Endothelial cell of umbilical vein (primary cell): ENCODE results near the gene PLCH1.

ENCODE experiments used
- EZH2 ChIP-seq: IDR thresholded peaks from 2 replicates; pipeline ENCODE4 v1.6.1; 2012; ENCODE audit warnings: borderline replicate concordance, low read depth, mild to moderate bottlenecking, moderate library complexity, low read length, inconsistent platforms; ENCODE audit not compliant: severe bottlenecking
- TF ChIP-seq, protein P1 (sequence below), 2 donors: IDR thresholded peaks; 1 replicate in 1 of 2; 2 replicates in 1 of 2; pipeline ENCODE4 v1.5.1; 2011; ENCODE audit warnings: low read length in 2 of 2, mild to moderate bottlenecking in 2 of 2, moderate library complexity in 2 of 2, control low read depth in 1 of 2, inconsistent platforms in 1 of 2, low read depth in 1 of 2; ENCODE audit not compliant: insufficient read depth in 1 of 2; ENCODE audit errors: extremely low read depth in 1 of 2

DNA sequence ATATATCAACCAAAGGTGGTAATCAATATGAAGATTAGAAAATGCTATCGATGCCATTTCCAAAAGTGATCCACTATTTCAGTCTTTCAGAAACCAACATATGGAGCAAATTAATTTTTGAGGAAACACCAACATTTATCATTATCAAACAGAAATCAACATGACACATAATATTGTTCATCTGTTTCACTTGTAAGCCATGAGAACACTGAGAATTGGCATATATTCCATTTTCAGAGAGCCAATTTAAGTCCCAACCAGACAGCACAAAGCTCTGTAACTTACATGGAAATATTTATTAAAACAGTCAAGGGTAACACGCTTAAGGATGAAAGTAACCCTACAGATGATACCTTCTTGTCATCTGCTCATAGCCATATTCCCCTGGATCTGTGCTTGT, 413.8 kb downstream of the PLCH1 start:
- TF ChIP-seq, protein P1, sequence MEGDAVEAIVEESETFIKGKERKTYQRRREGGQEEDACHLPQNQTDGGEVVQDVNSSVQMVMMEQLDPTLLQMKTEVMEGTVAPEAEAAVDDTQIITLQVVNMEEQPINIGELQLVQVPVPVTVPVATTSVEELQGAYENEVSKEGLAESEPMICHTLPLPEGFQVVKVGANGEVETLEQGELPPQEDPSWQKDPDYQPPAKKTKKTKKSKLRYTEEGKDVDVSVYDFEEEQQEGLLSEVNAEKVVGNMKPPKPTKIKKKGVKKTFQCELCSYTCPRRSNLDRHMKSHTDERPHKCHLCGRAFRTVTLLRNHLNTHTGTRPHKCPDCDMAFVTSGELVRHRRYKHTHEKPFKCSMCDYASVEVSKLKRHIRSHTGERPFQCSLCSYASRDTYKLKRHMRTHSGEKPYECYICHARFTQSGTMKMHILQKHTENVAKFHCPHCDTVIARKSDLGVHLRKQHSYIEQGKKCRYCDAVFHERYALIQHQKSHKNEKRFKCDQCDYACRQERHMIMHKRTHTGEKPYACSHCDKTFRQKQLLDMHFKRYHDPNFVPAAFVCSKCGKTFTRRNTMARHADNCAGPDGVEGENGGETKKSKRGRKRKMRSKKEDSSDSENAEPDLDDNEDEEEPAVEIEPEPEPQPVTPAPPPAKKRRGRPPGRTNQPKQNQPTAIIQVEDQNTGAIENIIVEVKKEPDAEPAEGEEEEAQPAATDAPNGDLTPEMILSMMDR (IDR thresholded peaks at IDR 0.05; ENCODE audit: extremely low read depth in 1 of 2, insufficient read depth in 1 of 2, low read depth in 1 of 2, low read length in 2 of 2): no peak
- no peak for TF ChIP-seq EZH2
